ENCODE results near the gene DDX54. TPM values are rescaled to one million over a fixed set of nuclear protein-coding genes. Genes with fewer than 3 reads are reported as not detected.

The DDX54 gene
- total RNA-seq, 2 donors from 2014 or later = 68.1 to 69.0 TPM

DNA sequence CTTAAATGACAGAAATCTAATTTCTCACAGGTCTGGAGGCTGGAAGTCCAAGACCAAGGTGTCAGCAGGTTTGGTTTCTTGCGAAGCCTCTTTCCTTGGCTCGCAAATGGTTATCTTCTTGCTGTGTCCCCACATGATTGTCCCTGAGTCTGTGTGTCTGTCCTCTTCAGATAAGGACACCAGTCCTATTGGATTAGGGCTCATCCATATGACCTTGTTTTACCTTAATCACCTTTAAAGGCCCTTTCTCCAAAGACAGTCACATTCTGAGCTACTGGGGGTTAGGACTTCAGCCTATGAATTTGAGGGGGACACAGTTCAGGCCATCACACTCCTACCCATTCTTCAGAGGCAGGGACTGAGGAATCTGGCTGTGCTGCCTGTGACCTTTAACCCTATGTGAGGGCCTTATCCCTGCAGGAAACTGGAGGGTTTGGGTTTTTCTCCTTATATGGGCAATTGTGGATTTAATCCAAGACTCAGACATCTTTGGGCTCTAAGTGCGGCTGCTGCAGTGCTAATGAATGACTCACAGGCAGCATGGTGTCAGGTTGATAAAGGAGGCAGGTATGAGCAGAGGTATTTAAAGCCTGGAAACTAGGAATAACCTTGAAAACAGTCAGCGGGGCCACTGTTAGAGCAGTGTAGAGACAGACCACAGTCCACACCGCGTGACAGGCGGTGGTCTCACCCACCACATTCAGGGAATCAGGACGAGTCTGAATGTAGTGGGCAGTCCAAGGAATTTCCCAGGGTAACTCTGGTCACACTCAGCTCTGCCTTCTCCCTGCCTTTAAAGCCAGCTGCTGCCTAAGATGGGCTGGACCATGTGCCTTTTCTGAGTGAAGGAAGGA, 46.2 kb upstream of the DDX54 start:
- H3K9ac ChIP-seq (ENCODE audit: extremely low read depth, low read length, poor library complexity, severe bottlenecking) = peak overlapping the region; percentile 9
- peaks cover 24% of the 10 kb centered on the region for H3K4me1 ChIP-seq (ENCODE audit: control insufficient read depth, insufficient read depth, low read length)
- H3K9me3 ChIP-seq (ENCODE audit: control insufficient read depth, low read length) = peaks cover 11% of the 10 kb centered on the region
- TF ChIP-seq, protein P1, sequence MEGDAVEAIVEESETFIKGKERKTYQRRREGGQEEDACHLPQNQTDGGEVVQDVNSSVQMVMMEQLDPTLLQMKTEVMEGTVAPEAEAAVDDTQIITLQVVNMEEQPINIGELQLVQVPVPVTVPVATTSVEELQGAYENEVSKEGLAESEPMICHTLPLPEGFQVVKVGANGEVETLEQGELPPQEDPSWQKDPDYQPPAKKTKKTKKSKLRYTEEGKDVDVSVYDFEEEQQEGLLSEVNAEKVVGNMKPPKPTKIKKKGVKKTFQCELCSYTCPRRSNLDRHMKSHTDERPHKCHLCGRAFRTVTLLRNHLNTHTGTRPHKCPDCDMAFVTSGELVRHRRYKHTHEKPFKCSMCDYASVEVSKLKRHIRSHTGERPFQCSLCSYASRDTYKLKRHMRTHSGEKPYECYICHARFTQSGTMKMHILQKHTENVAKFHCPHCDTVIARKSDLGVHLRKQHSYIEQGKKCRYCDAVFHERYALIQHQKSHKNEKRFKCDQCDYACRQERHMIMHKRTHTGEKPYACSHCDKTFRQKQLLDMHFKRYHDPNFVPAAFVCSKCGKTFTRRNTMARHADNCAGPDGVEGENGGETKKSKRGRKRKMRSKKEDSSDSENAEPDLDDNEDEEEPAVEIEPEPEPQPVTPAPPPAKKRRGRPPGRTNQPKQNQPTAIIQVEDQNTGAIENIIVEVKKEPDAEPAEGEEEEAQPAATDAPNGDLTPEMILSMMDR (conservative IDR thresholded peaks at IDR 0.05) = no peak
- Mint-ChIP-seq H3K4me1 (peaks cover 31% of the 10 kb centered on the region), H3K4me3 (no peak overlapping the region), H3K36me3 (ENCODE audit: low read depth) (peaks cover 38% of the 10 kb centered on the region), H3K27ac (peak overlapping the region; percentile 87), H3K9me3 (peaks cover 7% of the 10 kb centered on the region), H3K27me3 (ENCODE audit: insufficient read depth) (no peaks in the 10 kb centered on the region)
- no peak overlapping the region for H3K27ac ChIP-seq (ENCODE audit: low read depth, low read length)
- H3K27me3 ChIP-seq (ENCODE audit: control insufficient read depth, insufficient read depth, low read length, poor library complexity, severe bottlenecking) = no peaks in the 10 kb centered on the region
- DNase-seq = peak; percentile 87
- WGBS, 2 experiments (ENCODE audit: insufficient coverage in 1 of 2, insufficient read length in 1 of 2) = 75 to 87% methylated on average over 7 to 8 of the region's 8 CpGs
- H3K36me3 ChIP-seq (ENCODE audit: control insufficient read depth, insufficient read depth, low read length) = peaks cover 17% of the 10 kb centered on the region
- peak overlapping the region; percentile 61 for H3K4me3 ChIP-seq (ENCODE audit: low read length)

- WGBS, 2 experiments (ENCODE audit: insufficient coverage in 1 of 2, insufficient read length in 1 of 2) = 89 to 93% methylated on average over 11 to 15 of the region's 15 CpGs
- peaks cover 11% of the 10 kb centered on the region for H3K9me3 ChIP-seq (ENCODE audit: control insufficient read depth, low read length)
- Mint-ChIP-seq H3K27ac (peak overlapping the region; percentile 14), H3K27me3 (ENCODE audit: insufficient read depth) (no peaks in the 10 kb centered on the region), H3K4me3 (no peak overlapping the region), H3K9me3 (peaks cover 7% of the 10 kb centered on the region), H3K36me3 (ENCODE audit: low read depth) (peaks cover 38% of the 10 kb centered on the region), H3K4me1 (peaks cover 31% of the 10 kb centered on the region)
- peaks cover 17% of the 10 kb centered on the region for H3K36me3 ChIP-seq (ENCODE audit: control insufficient read depth, insufficient read depth, low read length)
- H3K27ac ChIP-seq (ENCODE audit: low read depth, low read length) = no peak overlapping the region
- H3K9ac ChIP-seq (ENCODE audit: extremely low read depth, low read length, poor library complexity, severe bottlenecking) = peak overlapping the region; percentile 13
- peak overlapping the region; percentile 61 for H3K4me3 ChIP-seq (ENCODE audit: low read length)
- DNase-seq = no peak
- H3K4me1 ChIP-seq (ENCODE audit: control insufficient read depth, insufficient read depth, low read length) = peaks cover 24% of the 10 kb centered on the region
- TF ChIP-seq, protein P1 (conservative IDR thresholded peaks at IDR 0.05) = no peak
- no peaks in the 10 kb centered on the region for H3K27me3 ChIP-seq (ENCODE audit: control insufficient read depth, insufficient read depth, low read length, poor library complexity, severe bottlenecking)
These were observed 45.3 kb upstream of the DDX54 start for GRCh38 chr12:113230315-113231234.

GRCh38 chr12:113228394-113229028, 43.2 kb upstream of the DDX54 start:
- Mint-ChIP-seq H3K36me3 (ENCODE audit: low read depth) (peaks cover 38% of the 10 kb centered on the region), H3K9me3 (peaks cover 7% of the 10 kb centered on the region), H3K27me3 (ENCODE audit: insufficient read depth) (no peaks in the 10 kb centered on the region), H3K27ac (peak overlapping the region; percentile 39), H3K4me1 (peaks cover 28% of the 10 kb centered on the region), H3K4me3 (no peak overlapping the region)
- Histone ChIP-seq H3K4me3 (ENCODE audit: low read length) (no peak overlapping the region), H3K9me3 (ENCODE audit: control insufficient read depth, low read length) (peaks cover 11% of the 10 kb centered on the region), H3K36me3 (ENCODE audit: control insufficient read depth, insufficient read depth, low read length) (peaks cover 17% of the 10 kb centered on the region), H3K27ac (ENCODE audit: low read depth, low read length) (peak overlapping the region; percentile 0), H3K9ac (ENCODE audit: extremely low read depth, low read length, poor library complexity, severe bottlenecking) (no peak overlapping the region), H3K27me3 (ENCODE audit: control insufficient read depth, insufficient read depth, low read length, poor library complexity, severe bottlenecking) (no peaks in the 10 kb centered on the region), H3K4me1 (ENCODE audit: control insufficient read depth, insufficient read depth, low read length) (peaks cover 23% of the 10 kb centered on the region)
- 91 to 100% methylated on average over 2 to 5 of the region's 5 CpGs for WGBS, 2 experiments (ENCODE audit: insufficient coverage in 1 of 2, insufficient read length in 1 of 2)
- no peak for DNase-seq
- TF ChIP-seq, protein P1 (conservative IDR thresholded peaks at IDR 0.05) = no peak

All from endodermal cell (in vitro differentiated cells).